Stimulated activated CD4-positive, alpha-beta T cell treated with anti-CD3 and anti-CD28 coated beads, Interleukin-2, amount 100 ng/mL, for 48 hours (primary cell): Measurements from ENCODE around the gene RPL38.

ENCODE experiments used
- DNase-seq, 2 donors: peaks; one replicate each; pipeline ENCODE4 v3.0.0-alpha.2; 2020

The RPL38 gene

GRCh38 chr17:74230896-74231295 is 27.4 kb downstream of the RPL38 start:
- no peak for DNase-seq

GRCh38 chr17:74231928-74232907 is 28.7 kb downstream of the RPL38 start:
- DNase-seq: no peak

GRCh38 chr17:74233937-74234336 is 30.5 kb downstream of the RPL38 start:
- no peak for DNase-seq

- DNase-seq: no peak
Observed at GRCh38 chr17:74234486-74234885, 31.0 kb downstream of the RPL38 start.

- DNase-seq: no peak
Observed at GRCh38 chr17:74235040-74235581, 31.6 kb downstream of the RPL38 start.

- no peak for DNase-seq
Observed at GRCh38 chr17:74235911-74236371, 32.5 kb downstream of the RPL38 start.

GRCh38 chr17:74237321-74237720 is 33.8 kb downstream of the RPL38 start:
- no peak for DNase-seq

GRCh38 chr17:74239172-74239571 is 35.7 kb downstream of the RPL38 start:
- no peak for DNase-seq

GRCh38 chr17:74240618-74241205 is 37.2 kb downstream of the RPL38 start:
- DNase-seq: no peak

GRCh38 chr17:74241431-74241830 is 38.0 kb downstream of the RPL38 start:
- DNase-seq: no peak

- no peak for DNase-seq
Observed at GRCh38 chr17:74241847-74242246, 38.4 kb downstream of the RPL38 start.

- DNase-seq: no peak
Observed at GRCh38 chr17:74243013-74243755, 39.7 kb downstream of the RPL38 start.

- DNase-seq: no peak
Observed at GRCh38 chr17:74244128-74244527, 40.6 kb downstream of the RPL38 start.

GRCh38 chr17:74244548-74244947 is 41.1 kb downstream of the RPL38 start:
- DNase-seq: no peak

GRCh38 chr17:74245145-74245831 is 41.8 kb downstream of the RPL38 start:
- no peak for DNase-seq

GRCh38 chr17:74245871-74246270 is 42.4 kb downstream of the RPL38 start:
- no peak for DNase-seq

- DNase-seq: no peak
Observed at GRCh38 chr17:74249590-74250270, 46.3 kb downstream of the RPL38 start.

GRCh38 chr17:74250324-74250995 is 47.0 kb downstream of the RPL38 start:
- no peak for DNase-seq

GRCh38 chr17:74251051-74251450 is 47.6 kb downstream of the RPL38 start:
- no peak for DNase-seq

- DNase-seq: no peak
Observed at GRCh38 chr17:74251569-74251968, 48.1 kb downstream of the RPL38 start.

GRCh38 chr17:74252211-74252610 is 48.7 kb downstream of the RPL38 start:
- DNase-seq: no peak
